HepG2 (cell line): Measurements from ENCODE around the gene PIGK. TPM values are rescaled to one million over a fixed set of nuclear protein-coding genes. Genes with fewer than 3 reads are reported as not detected.

Source experiments
- ATAC-seq: fragments of 200-7000 bp; cut with Tn5 transposase; 3 replicates; pipeline ENCODE4 v1.9.1; 2020; ENCODE audit warnings: mild to moderate bottlenecking, moderate library complexity
- BruUV-seq: library from RNA; stranded (reverse); fragments of 400-500 nt; replicated peaks from 2 replicates; lab custom pipeline; 2021; lab: Mats Ljungman, UMichigan
- CTCF ChIA-PET: fragments of 300-600 bp; formaldehyde crosslinking; extraction: SDS; loops from one replicate; lab custom pipeline; 2021; ENCODE audit warnings: low total read pairs, inconsistent platforms, low intra/inter-chr PET ratio; lab: Yijun Ruan, JAX
- POLR2A ChIA-PET: fragments of 350-600 bp; sonication (Branson Sonifier 250); formaldehyde crosslinking; loops from one replicate; lab custom pipeline; 2020; ENCODE audit warnings: antibody characterized with exemption, inconsistent platforms; lab: Yijun Ruan, JAX
- DNase-seq: peaks from one replicate; pipeline ENCODE4 v3.0.0-alpha.2; 2015; ENCODE audit warnings: low spot score
- FAIRE-seq: peaks from 3 replicates; lab custom pipeline; 2011; peaks lifted over from hg19 to GRCh38; lab: Jason Lieb, UNC
- H2AFZ ChIP-seq: one replicate; pipeline ENCODE4 v1.6.1; 2011; ENCODE audit warnings: low read length, inconsistent platforms
- H3K27ac ChIP-seq: fragments of 300-600 bp; 3 replicates; pipeline ENCODE4 v1.8.0; 2011; ENCODE audit warnings: mixed run types, mild to moderate bottlenecking, mixed read lengths, low read length, inconsistent platforms; ENCODE audit not compliant: insufficient read depth; ENCODE audit errors: extremely low read length
- H3K27me3 ChIP-seq, 2 experiments: fragments of 200-600 bp in 1 of 2; 2 replicates in 1 of 2; 3 replicates in 1 of 2; pipeline versions ENCODE4 v1.6.0 to v1.8.0; 2011; ENCODE audit warnings: low read length in 2 of 2, mild to moderate bottlenecking in 2 of 2, moderate library complexity in 2 of 2, inconsistent platforms in 1 of 2; ENCODE audit not compliant: insufficient read depth in 2 of 2, control insufficient read depth in 1 of 2
- H3K36me3 ChIP-seq, 2 experiments: fragments of 200-600 bp in 1 of 2; replicated peaks in 1 of 2; 2 replicates in 1 of 2; 3 replicates in 1 of 2; pipeline versions ENCODE4 v1.5.1 to v1.8.0; 2011; ENCODE audit warnings: low read length in 2 of 2, inconsistent platforms in 1 of 2; ENCODE audit not compliant: insufficient read depth in 2 of 2, control insufficient read depth in 1 of 2
- H3K4me1 ChIP-seq: 2 replicates; pipeline ENCODE4 v1.5.1; 2012; ENCODE audit warnings: low read length, inconsistent platforms; ENCODE audit not compliant: insufficient read depth
- H3K4me2 ChIP-seq: 2 replicates; pipeline ENCODE4 v1.6.0; 2011; ENCODE audit warnings: low read depth, low read length, inconsistent platforms
- H3K4me3 ChIP-seq, 3 experiments: fragments of 200-600 bp in 1 of 3; sonication (generic), shearing (Covaris generic) in 1 of 3; replicated peaks in 1 of 3; 2 replicates each; pipeline ENCODE4 v1.5.1; 2011 to 2016; ENCODE audit warnings: low read length in 3 of 3, inconsistent platforms in 2 of 3, low read depth in 2 of 3, mild to moderate bottlenecking in 2 of 3, control low read depth in 1 of 3, mixed read lengths in 1 of 3; ENCODE audit not compliant: insufficient read depth in 1 of 3
- H3K79me2 ChIP-seq: one replicate; pipeline ENCODE4 v1.6.1; 2011; ENCODE audit warnings: low read length, inconsistent platforms; ENCODE audit not compliant: insufficient read depth
- H3K9ac ChIP-seq: 2 replicates; pipeline ENCODE4 v1.6.0; 2011; ENCODE audit warnings: mild to moderate bottlenecking, low read depth, low read length, inconsistent platforms; ENCODE audit not compliant: insufficient read depth
- H3K9me3 ChIP-seq: 2 replicates; pipeline ENCODE4 v1.5.1; 2012; ENCODE audit warnings: mild to moderate bottlenecking, low read length
- H4K20me1 ChIP-seq: 2 replicates; pipeline ENCODE4 v1.6.0; 2011; ENCODE audit warnings: inconsistent platforms, mild to moderate bottlenecking, low read length, moderate library complexity; ENCODE audit not compliant: insufficient read depth
- ATF6 ChIP-seq: sonication (generic); formaldehyde crosslinking; conservative IDR thresholded peaks from 2 replicates; pipeline ENCODE4 v1.4.0; 2020; ENCODE audit warnings: missing genetic modification reagents
- CAMTA2 ChIP-seq: sonication (generic); formaldehyde crosslinking; IDR thresholded peaks from 2 replicates; pipeline ENCODE4 v1.4.0; 2020; ENCODE audit warnings: mild to moderate bottlenecking, missing genetic modification reagents, borderline replicate concordance
- ETS1 ChIP-seq: sonication (generic); formaldehyde crosslinking; IDR thresholded peaks from 2 replicates; pipeline ENCODE4 v1.4.0; 2020; ENCODE audit warnings: missing genetic modification reagents
- IRF1 ChIP-seq: sonication (generic); formaldehyde crosslinking; IDR thresholded peaks from 2 replicates; pipeline ENCODE4 v1.4.0; 2020; ENCODE audit warnings: low read depth, mild to moderate bottlenecking, missing genetic modification reagents
- ISX ChIP-seq: sonication (generic); formaldehyde crosslinking; conservative IDR thresholded peaks from 2 replicates; pipeline ENCODE4 v1.5.0; 2020; ENCODE audit warnings: missing genetic modification reagents
- JARID2 ChIP-seq: sonication (generic); formaldehyde crosslinking; IDR thresholded peaks from 2 replicates; pipeline ENCODE4 v1.8.1; 2023; ENCODE audit warnings: missing genetic modification reagents, inconsistent platforms; ENCODE audit not compliant: insufficient replicate concordance
- KLF16 ChIP-seq, 2 experiments: sonication (generic) in 1 of 2; formaldehyde crosslinking in 1 of 2; IDR thresholded peaks; 2 replicates each; pipeline versions ENCODE4 v1.6.1 to v1.8.0; 2016 to 2023; ENCODE audit warnings: missing genetic modification reagents in 2 of 2, missing compliant biosample characterization in 1 of 2
- PHF20 ChIP-seq: sonication (generic); formaldehyde crosslinking; IDR thresholded peaks from 2 replicates; pipeline ENCODE4 v1.5.0; 2020; ENCODE audit warnings: mild to moderate bottlenecking, missing genetic modification reagents
- SALL1 ChIP-seq: sonication (generic); formaldehyde crosslinking; IDR thresholded peaks from 2 replicates; pipeline ENCODE4 v1.8.0; 2022; ENCODE audit warnings: mild to moderate bottlenecking, missing genetic modification reagents
- SP2 ChIP-seq: sonication (generic); formaldehyde crosslinking; IDR thresholded peaks from 2 replicates; pipeline ENCODE4 v1.5.1; 2020; ENCODE audit warnings: mild to moderate bottlenecking, missing genetic modification reagents
- SUZ12 ChIP-seq: fragments of 150-350 bp; IDR thresholded peaks from 2 replicates; pipeline ENCODE4 v1.6.1; 2014; ENCODE audit warnings: low read depth, low read length
- TBP ChIP-seq: sonication (generic); formaldehyde crosslinking; IDR thresholded peaks from 2 replicates; pipeline ENCODE4 v1.5.0; 2020; ENCODE audit warnings: missing genetic modification reagents
- TFDP2 ChIP-seq: sonication (generic); formaldehyde crosslinking; IDR thresholded peaks from 2 replicates; pipeline ENCODE4 v1.4.0; 2020; ENCODE audit warnings: missing genetic modification reagents
- XRCC5 ChIP-seq: fragments of 200-400 bp; formaldehyde crosslinking; optimal IDR thresholded peaks from 2 replicates; pipeline ENCODE3; 2017; ENCODE audit warnings: mild to moderate bottlenecking, low read length
- ZNF17 ChIP-seq: sonication (generic); formaldehyde crosslinking; IDR thresholded peaks from 2 replicates; pipeline ENCODE4 v1.5.0; 2020; ENCODE audit warnings: mild to moderate bottlenecking, missing genetic modification reagents
- ZNF546 ChIP-seq: sonication (generic); formaldehyde crosslinking; conservative IDR thresholded peaks from 2 replicates; pipeline ENCODE4 v1.8.1; 2023; ENCODE audit warnings: mild to moderate bottlenecking, missing genetic modification reagents
- ZNF670 ChIP-seq: sonication (generic); formaldehyde crosslinking; IDR thresholded peaks from 2 replicates; pipeline ENCODE4 v1.8.0; 2022; ENCODE audit warnings: mild to moderate bottlenecking, missing genetic modification reagents, borderline replicate concordance
- ZNF780A ChIP-seq: sonication (generic); formaldehyde crosslinking; IDR thresholded peaks from 2 replicates; pipeline ENCODE4 v1.8.0; 2022; ENCODE audit warnings: mild to moderate bottlenecking, missing genetic modification reagents, moderate library complexity
- WGBS: methylation state at CpG from one replicate; pipeline ENCODE4 v1.1.6; 2017; ENCODE audit warnings: low lambda C conversion rate; 5-methylcytosine and 5-hydroxymethylcytosine counted together
- in situ Hi-C: cut with HindIII; loops from 2 replicates; pipeline ENCODE4 v1.10.0; 2017; ENCODE audit warnings: low pct_unique_long_range_greater_than_20kb; ENCODE audit not compliant: extremely low pct_ligation_motif_present
- intact Hi-C: fragments of 100-400 bp; cut with micrococcal nuclease; formaldehyde crosslinking; loops from one replicate; pipeline ENCODE4 v1.10.0; 2022; ENCODE audit not compliant: unreplicated experiment
- polyA plus RNA-seq, 8 experiments: library from polyadenylated mRNA; depleted of rRNA in 3 of 8; stranded (reverse) in 7 of 8; unstranded in 1 of 8; fragments of >200 nt; fragmentation: Illumina TruSeq in 4 of 8; extraction: Trizol in 4 of 8; gene quantifications; 2 replicates each; pipeline versions ENCODE4 v1.2.1 to v1.2.3, GENCODE V29; 2011 to 2016; ENCODE audit warnings: low read depth in 4 of 8, missing spikeins in 1 of 8, mixed read lengths in 1 of 8; ENCODE audit not compliant: insufficient read depth in 1 of 8
- total RNA-seq, 5 experiments: library from RNA; depleted of rRNA; stranded (reverse); fragments of >200 nt; fragmentation: Illumina TruSeq; extraction: Trizol; gene quantifications; 2 replicates each; pipeline ENCODE4 v1.2.3, GENCODE V29; 2016; ENCODE audit warnings: low read depth in 1 of 5

PIGK gene
- total and polyA plus RNA-seq, 2 of the 13 experiments (the other 11 are each of a cell fraction or from before 2014, with no cell fraction given): 14.7 to 38.5 TPM

GRCh38 chr1:77238462-77238861, 19.2 kb upstream of the PIGK start:
- FAIRE-seq: no peak
- no peak for ATAC-seq
- no peak for DNase-seq
- Histone ChIP-seq H2AFZ (no peak overlapping the region), H3K4me1 (no peaks in the 10 kb centered on the region), H3K36me3 (no peaks in the 10 kb centered on the region), H3K27me3 (no peaks in the 10 kb centered on the region; a peak in 1 of 5 replicates), H3K79me2 (no peaks in the 10 kb centered on the region), H3K4me3 (no peak overlapping the region), H3K4me2 (no peak overlapping the region), H3K27ac (no peak overlapping the region), H3K9ac (no peak overlapping the region), H3K9me3 (no peaks in the 10 kb centered on the region), H4K20me1 (no peaks in the 10 kb centered on the region)
- ChIA-PET POLR2A (no interaction called here), CTCF (no interaction called here)
- intact Hi-C loops: no loop called here
- 6% methylated on average over 1 of the region's 1 CpG for WGBS
- BruUV-seq: no TSS peak
- in situ Hi-C loops: no loop called here
- TF ChIP-seq ZNF670 (CRISPR knock-in tag) (no peak), ISX (CRISPR knock-in tag) (no peak), KLF16 (CRISPR knock-in tag; IDR thresholded peaks at IDR 0.05) (no peak), SUZ12 (no peak), ATF6 (CRISPR knock-in tag) (no peak), IRF1 (CRISPR knock-in tag) (no peak), SP2 (CRISPR knock-in tag) (no peak), TBP (no peak), SALL1 (CRISPR knock-in tag) (no peak), CAMTA2 (CRISPR knock-in tag) (no peak), PHF20 (no peak), TFDP2 (CRISPR knock-in tag) (no peak), ETS1 (CRISPR knock-in tag) (no peak), ZNF780A (CRISPR knock-in tag) (no peak), XRCC5 (no peak), ZNF546 (no peak), JARID2 (no peak), ZNF17 (CRISPR knock-in tag) (no peak)
